GM18861 (cell line): ENCODE measurements around the gene ADRB1.

Experiments
- ATAC-seq: cut with Tn5 transposase; IDR thresholded peaks from one replicate; pipeline ENCODE4 v1.9.1; 2021; ENCODE audit not compliant: unreplicated experiment

The ADRB1 gene

GRCh38 chr10:114087255-114087654 is 43.6 kb downstream of the ADRB1 start:
- no peak for ATAC-seq

DNA sequence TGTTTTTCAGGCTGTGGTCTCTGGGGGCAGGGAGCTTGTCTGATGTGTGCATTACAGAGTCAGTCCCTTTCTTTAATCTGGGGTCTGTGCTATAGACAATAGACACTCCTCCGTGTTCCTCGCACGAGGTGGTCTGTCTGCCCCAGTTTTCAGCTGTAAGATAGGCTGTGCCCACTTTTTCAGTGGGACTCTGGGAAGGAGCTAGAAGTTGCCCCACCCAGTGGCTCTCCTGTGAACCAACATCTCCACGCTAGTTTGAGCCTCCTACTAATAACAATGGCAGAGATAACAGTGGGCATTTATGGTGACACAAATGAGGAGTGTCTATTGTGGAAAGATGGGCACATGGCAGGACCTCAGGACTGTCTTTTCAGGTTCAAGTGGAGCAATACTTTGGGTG is 44.0 kb downstream of the ADRB1 start:
- no peak for ATAC-seq

- no peak for ATAC-seq
Measured at GRCh38 chr10:114094795-114095194, 51.1 kb downstream of the ADRB1 start.

GRCh38 chr10:114095559-114096337 is 52.1 kb downstream of the ADRB1 start:
- ATAC-seq = peak; percentile 66
